BJ (cell line): ENCODE measurements around the gene SKI. TPM values are rescaled to one million over a fixed set of nuclear protein-coding genes. Genes with fewer than 3 reads are reported as not detected.

Experiments
- CTCF ChIA-PET: fragments of 350-600 bp; formaldehyde crosslinking; extraction: SDS; loops from one replicate; lab custom pipeline; 2021; ENCODE audit warnings: antibody characterized with exemption, inconsistent platforms; lab: Yijun Ruan, JAX
- POLR2A ChIA-PET: fragments of 300-600 bp; sonication (Branson Sonifier 250); formaldehyde crosslinking; extraction: SDS; loops from one replicate; lab custom pipeline; 2021; ENCODE audit warnings: antibody characterized with exemption; lab: Charles Lee
- DNase-seq: peaks from one replicate; pipeline ENCODE4 v3.0.0-alpha.2; 2011; ENCODE audit warnings: low read depth
- H3K27me3 ChIP-seq: 2 replicates; pipeline ENCODE4 v1.6.0; 2011; ENCODE audit warnings: low read length; ENCODE audit not compliant: control insufficient read depth, insufficient read depth
- H3K36me3 ChIP-seq: 2 replicates; pipeline ENCODE4 v1.5.1; 2011; ENCODE audit warnings: low read length; ENCODE audit not compliant: control insufficient read depth, insufficient read depth
- H3K4me3 ChIP-seq: 2 replicates; pipeline ENCODE4 v1.5.1; 2011; ENCODE audit warnings: low read depth, mild to moderate bottlenecking, control low read depth, low read length
- CTCF ChIP-seq: IDR thresholded peaks from 2 replicates; pipeline ENCODE4 v1.5.1; 2011; ENCODE audit warnings: low read depth, mild to moderate bottlenecking, control low read depth, inconsistent platforms, low read length, moderate library complexity; ENCODE audit not compliant: insufficient read depth
- polyA plus RNA-seq: library from polyadenylated mRNA; depleted of rRNA; stranded (reverse); fragments of >200 nt; gene quantifications from 2 replicates; pipeline ENCODE4 v1.2.3, GENCODE V29; 2011

Gene SKI
- polyA plus RNA-seq, 1 experiment = 5.1 TPM

- POLR2A ChIA-PET = no interaction called here
- TF ChIP-seq CTCF = no peak
- no peak overlapping the region for H3K4me3 ChIP-seq
- DNase-seq = no peak
- no peaks in the 10 kb centered on the region for H3K27me3 ChIP-seq
- CTCF ChIA-PET = interaction anchor here (1.5 kb wide), 1 partner anchor 18 kb away, joined by 3 read pairs; no protein-coding TSS in a partner anchor
- H3K36me3 ChIP-seq = peaks cover 15% of the 10 kb centered on the region
Measured at GRCh38 chr1:2255047-2255419, 26.9 kb downstream of the SKI start.

- no peak for TF ChIP-seq CTCF
- POLR2A ChIA-PET = no interaction called here
- no peak for DNase-seq
Measured at GRCh38 chr1:2255420-2256369, 27.6 kb downstream of the SKI start.

GRCh38 chr1:2256435-2257244 lies 28.5 kb downstream of the SKI start:
- Histone ChIP-seq H3K4me3 (no peak overlapping the region), H3K27me3 (no peaks in the 10 kb centered on the region), H3K36me3 (peaks cover 14% of the 10 kb centered on the region)
- DNase-seq = no peak
- ChIA-PET POLR2A (no interaction called here), CTCF (no interaction called here)
- TF ChIP-seq CTCF = no peak

More at GRCh38 chr1:2255420-2256369, 27.6 kb downstream of the SKI start:
- Histone ChIP-seq H3K27me3 (no peaks in the 10 kb centered on the region), H3K4me3 (no peak overlapping the region), H3K36me3 (peaks cover 14% of the 10 kb centered on the region)
- CTCF ChIA-PET = interaction anchor here (0.6 to 1.5 kb wide), 3 partner anchors 17 to 146 kb away, joined by 3 to 4 read pairs (median 3); no protein-coding TSS in a partner anchor

GRCh38 chr1:2257245-2257627 lies 29.1 kb downstream of the SKI start:
- no peak for TF ChIP-seq CTCF
- POLR2A ChIA-PET = no interaction called here
- H3K27me3 ChIP-seq = no peaks in the 10 kb centered on the region
- no peak for DNase-seq
- peaks cover 14% of the 10 kb centered on the region for H3K36me3 ChIP-seq
- CTCF ChIA-PET = no interaction called here
- H3K4me3 ChIP-seq = no peak overlapping the region
